Measurements from ENCODE around the gene ZNF273. TPM values are rescaled to one million over a fixed set of nuclear protein-coding genes. Genes with fewer than 3 reads are reported as not detected.

The ZNF273 gene
- polyA plus RNA-seq, 1 of the 3 experiments (the other 2 are of a cell fraction), result 2.3 TPM

- no peak for TF ChIP-seq TCF12 (IDR thresholded peaks at IDR 0.05)
Observed at GRCh38 chr7:64884085-64884912, 18.8 kb upstream of the ZNF273 start (continued).

DNA sequence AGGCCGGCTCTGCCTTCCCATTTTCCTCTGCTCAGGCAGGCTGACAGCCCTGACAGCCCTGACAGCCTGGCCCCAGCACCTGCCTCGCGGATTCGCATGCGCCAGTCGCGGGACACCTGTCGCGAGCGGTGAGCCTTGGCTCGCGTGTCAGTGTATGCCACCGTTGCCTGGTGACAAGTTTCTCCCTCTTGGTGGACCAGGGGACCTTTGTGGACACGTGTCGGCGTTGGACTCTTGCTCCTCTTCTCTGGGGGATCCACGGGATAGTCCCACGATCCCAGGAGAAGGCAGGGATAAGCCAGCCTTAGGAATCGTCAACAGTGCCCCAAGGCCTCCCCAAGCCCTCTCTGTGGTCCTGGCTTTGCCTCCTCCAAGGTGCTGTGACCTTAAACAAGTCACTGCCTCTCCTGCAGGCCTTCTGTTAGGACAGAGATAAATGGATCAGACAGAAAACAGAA is 18.1 kb upstream of the ZNF273 start:
- DNase-seq, result peak; percentile 9
- WGBS (ENCODE audit: low lambda C conversion rate), result 61% methylated on average over 19 of the region's 19 CpGs
- TF ChIP-seq, protein P1, sequence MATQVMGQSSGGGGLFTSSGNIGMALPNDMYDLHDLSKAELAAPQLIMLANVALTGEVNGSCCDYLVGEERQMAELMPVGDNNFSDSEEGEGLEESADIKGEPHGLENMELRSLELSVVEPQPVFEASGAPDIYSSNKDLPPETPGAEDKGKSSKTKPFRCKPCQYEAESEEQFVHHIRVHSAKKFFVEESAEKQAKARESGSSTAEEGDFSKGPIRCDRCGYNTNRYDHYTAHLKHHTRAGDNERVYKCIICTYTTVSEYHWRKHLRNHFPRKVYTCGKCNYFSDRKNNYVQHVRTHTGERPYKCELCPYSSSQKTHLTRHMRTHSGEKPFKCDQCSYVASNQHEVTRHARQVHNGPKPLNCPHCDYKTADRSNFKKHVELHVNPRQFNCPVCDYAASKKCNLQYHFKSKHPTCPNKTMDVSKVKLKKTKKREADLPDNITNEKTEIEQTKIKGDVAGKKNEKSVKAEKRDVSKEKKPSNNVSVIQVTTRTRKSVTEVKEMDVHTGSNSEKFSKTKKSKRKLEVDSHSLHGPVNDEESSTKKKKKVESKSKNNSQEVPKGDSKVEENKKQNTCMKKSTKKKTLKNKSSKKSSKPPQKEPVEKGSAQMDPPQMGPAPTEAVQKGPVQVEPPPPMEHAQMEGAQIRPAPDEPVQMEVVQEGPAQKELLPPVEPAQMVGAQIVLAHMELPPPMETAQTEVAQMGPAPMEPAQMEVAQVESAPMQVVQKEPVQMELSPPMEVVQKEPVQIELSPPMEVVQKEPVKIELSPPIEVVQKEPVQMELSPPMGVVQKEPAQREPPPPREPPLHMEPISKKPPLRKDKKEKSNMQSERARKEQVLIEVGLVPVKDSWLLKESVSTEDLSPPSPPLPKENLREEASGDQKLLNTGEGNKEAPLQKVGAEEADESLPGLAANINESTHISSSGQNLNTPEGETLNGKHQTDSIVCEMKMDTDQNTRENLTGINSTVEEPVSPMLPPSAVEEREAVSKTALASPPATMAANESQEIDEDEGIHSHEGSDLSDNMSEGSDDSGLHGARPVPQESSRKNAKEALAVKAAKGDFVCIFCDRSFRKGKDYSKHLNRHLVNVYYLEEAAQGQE (IDR thresholded peaks at IDR 0.05; ENCODE audit: low read depth, low read length), result no peak
- TF ChIP-seq YY1 (IDR thresholded peaks at IDR 0.05; ENCODE audit: low read depth), result no peak
- TF ChIP-seq POLR2AphosphoS5 (IDR thresholded peaks at IDR 0.05; ENCODE audit: low read depth, low read length), result no peak
- TF ChIP-seq RCOR1 (IDR thresholded peaks at IDR 0.05; ENCODE audit: low read length), result no peak
- no peak for TF ChIP-seq USF2 (IDR thresholded peaks at IDR 0.05; ENCODE audit: borderline replicate concordance, low read depth, low read length)
- TF ChIP-seq RAD21 (IDR thresholded peaks at IDR 0.05; ENCODE audit: low read length), result no peak
- no peak for TF ChIP-seq FOXM1 (IDR thresholded peaks at IDR 0.05; ENCODE audit: low read depth)
- no peak for TF ChIP-seq ZBTB33 (IDR thresholded peaks at IDR 0.05; ENCODE audit: borderline replicate concordance, low read depth)
- no peak for TF ChIP-seq RXRA (IDR thresholded peaks at IDR 0.05; ENCODE audit: borderline replicate concordance, low read depth)
- TF ChIP-seq MEF2A (IDR thresholded peaks at IDR 0.05; ENCODE audit: borderline replicate concordance, low read depth), result no peak
- TF ChIP-seq, protein P2, sequence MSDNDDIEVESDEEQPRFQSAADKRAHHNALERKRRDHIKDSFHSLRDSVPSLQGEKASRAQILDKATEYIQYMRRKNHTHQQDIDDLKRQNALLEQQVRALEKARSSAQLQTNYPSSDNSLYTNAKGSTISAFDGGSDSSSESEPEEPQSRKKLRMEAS (IDR thresholded peaks at IDR 0.05; ENCODE audit: low read depth), result no peak
- no peak for TF ChIP-seq GATA2 (CRISPR knock-in tag; IDR thresholded peaks at IDR 0.05)
- TF ChIP-seq, protein P3, sequence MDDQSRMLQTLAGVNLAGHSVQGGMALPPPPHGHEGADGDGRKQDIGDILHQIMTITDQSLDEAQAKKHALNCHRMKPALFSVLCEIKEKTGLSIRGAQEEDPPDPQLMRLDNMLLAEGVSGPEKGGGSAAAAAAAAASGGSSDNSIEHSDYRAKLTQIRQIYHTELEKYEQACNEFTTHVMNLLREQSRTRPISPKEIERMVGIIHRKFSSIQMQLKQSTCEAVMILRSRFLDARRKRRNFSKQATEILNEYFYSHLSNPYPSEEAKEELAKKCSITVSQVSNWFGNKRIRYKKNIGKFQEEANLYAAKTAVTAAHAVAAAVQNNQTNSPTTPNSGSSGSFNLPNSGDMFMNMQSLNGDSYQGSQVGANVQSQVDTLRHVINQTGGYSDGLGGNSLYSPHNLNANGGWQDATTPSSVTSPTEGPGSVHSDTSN (IDR thresholded peaks at IDR 0.05), result no peak
- no peak for TF ChIP-seq USF1 (IDR thresholded peaks at IDR 0.05; ENCODE audit: borderline replicate concordance, low read depth)

More for the DNA sequence above, 18.1 kb upstream of the ZNF273 start:
- H3K9me3 ChIP-seq, result no peaks in the 10 kb centered on the region
- no peak overlapping the region for H3K9ac ChIP-seq
- ChIA-PET CTCF (no interaction called here), POLR2A (no interaction called here)
- no peaks in the 10 kb centered on the region for H4K20me1 ChIP-seq (ENCODE audit: insufficient read depth)
- H3K27ac ChIP-seq (ENCODE audit: low read depth in 2 of 2, low read length in 1 of 2), result no peak overlapping the region
- no peaks in the 10 kb centered on the region for H3K79me2 ChIP-seq (ENCODE audit: insufficient read depth)
- H3K27me3 ChIP-seq (ENCODE audit: insufficient read depth), result no peaks in the 10 kb centered on the region; the same call in 1 of the 2 replicates
- no peak overlapping the region for H2AFZ ChIP-seq (ENCODE audit: low read depth)
- H3K36me3 ChIP-seq (replicated peaks in 1 of 2; ENCODE audit: control insufficient read depth in 1 of 2, insufficient read depth in 2 of 2, low read length in 1 of 2), result no peaks in the 10 kb centered on the region
- no peaks in the 10 kb centered on the region for H3K4me1 ChIP-seq (ENCODE audit: control insufficient read depth in 1 of 2, insufficient read depth in 2 of 2, low read depth in 1 of 2, low read length in 1 of 2)
- no peak overlapping the region for H3K4me3 ChIP-seq (ENCODE audit: low read depth in 2 of 2, low read length in 1 of 2)
- H3F3A ChIP-seq (replicated peaks; ENCODE audit: insufficient read depth), result no peaks in the 10 kb centered on the region
- no peak overlapping the region for H3K4me2 ChIP-seq
- no peaks in the 10 kb centered on the region for H3K9me2 ChIP-seq

Data from SK-N-SH (cell line).